IMR-90 (cell line): ENCODE results near the gene ADAM15. TPM values are rescaled to one million over a fixed set of nuclear protein-coding genes. Genes with fewer than 3 reads are reported as not detected.

ENCODE experiments used
- ATAC-seq: fragments of 200-7000 bp; cut with Tn5 transposase; 2 replicates; pipeline ENCODE4 v1.9.1; 2020; ENCODE audit warnings: low read depth, mild to moderate bottlenecking, moderate library complexity
- BruUV-seq: library from RNA; stranded (reverse); fragments of 400-500 nt; replicated peaks from 2 replicates; lab custom pipeline; 2021; lab: Mats Ljungman, UMichigan
- CTCF ChIA-PET: fragments of 300-600 bp; formaldehyde crosslinking; extraction: SDS; loops from one replicate; lab custom pipeline; 2021; ENCODE audit warnings: antibody characterized with exemption; lab: Yijun Ruan, JAX
- POLR2A ChIA-PET: fragments of 300-600 bp; sonication (Branson Sonifier 250); formaldehyde crosslinking; loops from one replicate; lab custom pipeline; 2022; ENCODE audit warnings: antibody characterized with exemption; ENCODE audit not compliant: unreplicated experiment; lab: Charles Lee
- DNase-seq: peaks from one replicate; pipeline ENCODE4 v3.0.0; 2013
- H2AFZ ChIP-seq: replicated peaks from 2 replicates; pipeline ENCODE3; 2013; ENCODE audit warnings: low read length, mild to moderate bottlenecking; ENCODE audit not compliant: poor library complexity
- H2AK5ac ChIP-seq: 2 replicates; pipeline ENCODE4 v1.6.1; 2013; ENCODE audit warnings: low read depth, low read length, inconsistent platforms
- H2AK9ac ChIP-seq: replicated peaks from 2 replicates; pipeline ENCODE3; 2013; ENCODE audit warnings: mild to moderate bottlenecking, low read depth, low read length, moderate library complexity; ENCODE audit not compliant: poor library complexity
- H2BK120ac ChIP-seq: 2 replicates; pipeline ENCODE4 v1.6.1; 2013; ENCODE audit warnings: low read depth, low read length, inconsistent platforms
- H2BK15ac ChIP-seq: 3 replicates; pipeline ENCODE4 v1.6.1; 2013; ENCODE audit warnings: low read depth, low read length, inconsistent platforms
- H2BK20ac ChIP-seq: 2 replicates; pipeline ENCODE4 v1.6.1; 2013; ENCODE audit warnings: low read depth, mild to moderate bottlenecking, inconsistent platforms, low read length, moderate library complexity
- H2BK5ac ChIP-seq: 2 replicates; pipeline ENCODE4 v1.6.1; 2013; ENCODE audit warnings: mild to moderate bottlenecking, low read depth, low read length, inconsistent platforms; ENCODE audit not compliant: poor library complexity, severe bottlenecking
- H3K14ac ChIP-seq: replicated peaks from 2 replicates; pipeline ENCODE4 v1.6.1; 2013; ENCODE audit warnings: low read depth, low read length, inconsistent platforms
- H3K18ac ChIP-seq: 2 replicates; pipeline ENCODE4 v1.6.1; 2013; ENCODE audit warnings: low read depth, low read length, control low read depth
- H3K23ac ChIP-seq: 2 replicates; pipeline ENCODE4 v1.6.1; 2013; ENCODE audit warnings: low read depth, low read length, inconsistent platforms
- H3K27ac ChIP-seq: 2 replicates; pipeline ENCODE4 v1.5.1; 2013; ENCODE audit warnings: mild to moderate bottlenecking, control low read depth, low read length; ENCODE audit not compliant: insufficient read depth
- H3K27me3 ChIP-seq: 2 replicates; pipeline ENCODE4 v1.6.1; 2013; ENCODE audit warnings: low read length; ENCODE audit not compliant: control insufficient read depth, insufficient read depth
- H3K36me3 ChIP-seq: 2 replicates; pipeline ENCODE4 v1.6.1; 2013; ENCODE audit warnings: low read length, mixed read lengths; ENCODE audit not compliant: control insufficient read depth, insufficient read depth
- H3K4ac ChIP-seq: 2 replicates; pipeline ENCODE4 v1.6.1; 2013; ENCODE audit warnings: low read depth, low read length, inconsistent platforms
- H3K4me1 ChIP-seq: 2 replicates; pipeline ENCODE4 v1.6.1; 2013; ENCODE audit warnings: low read length, mixed read lengths; ENCODE audit not compliant: control insufficient read depth, insufficient read depth
- H3K4me2 ChIP-seq: 2 replicates; pipeline ENCODE4 v1.6.1; 2013; ENCODE audit warnings: low read depth, mild to moderate bottlenecking, control low read depth, low read length, moderate library complexity
- H3K4me3 ChIP-seq: 2 replicates; pipeline ENCODE4 v1.5.1; 2013; ENCODE audit warnings: low read depth, mild to moderate bottlenecking, control low read depth, low read length, moderate library complexity; ENCODE audit not compliant: insufficient read depth
- H3K56ac ChIP-seq: 2 replicates; pipeline ENCODE4 v1.6.1; 2013; ENCODE audit warnings: low read length, inconsistent platforms; ENCODE audit not compliant: insufficient read depth; ENCODE audit errors: extremely low read depth
- H3K79me1 ChIP-seq, 2 experiments: 2 replicates each; pipeline ENCODE4 v1.6.1; 2013; ENCODE audit warnings: low read length in 2 of 2, inconsistent platforms in 1 of 2, low read depth in 1 of 2
- H3K9ac ChIP-seq: 2 replicates; pipeline ENCODE4 v1.6.1; 2013; ENCODE audit warnings: low read depth, low read length, control low read depth
- H3K9me1 ChIP-seq: 2 replicates; pipeline ENCODE4 v1.6.1; 2013; ENCODE audit warnings: low read length, inconsistent platforms; ENCODE audit not compliant: insufficient read depth
- H3K9me3 ChIP-seq: 2 replicates; pipeline ENCODE4 v1.6.1; 2013; ENCODE audit warnings: low read length; ENCODE audit not compliant: control insufficient read depth, insufficient read depth
- H4K20me1 ChIP-seq: 2 replicates; pipeline ENCODE4 v1.6.1; 2013; ENCODE audit warnings: low read length, inconsistent platforms; ENCODE audit not compliant: insufficient read depth
- H4K5ac ChIP-seq: 2 replicates; pipeline ENCODE4 v1.6.1; 2013; ENCODE audit warnings: mild to moderate bottlenecking, low read depth, low read length, control low read depth
- H4K8ac ChIP-seq, 2 experiments: 2 replicates each; pipeline ENCODE4 v1.6.1; 2013; ENCODE audit warnings: low read depth in 2 of 2, low read length in 2 of 2, control low read depth in 1 of 2, inconsistent platforms in 1 of 2
- H4K91ac ChIP-seq: 2 replicates; pipeline ENCODE4 v1.6.1; 2013; ENCODE audit warnings: low read depth, low read length, inconsistent platforms; ENCODE audit not compliant: insufficient read depth
- MAZ ChIP-seq: IDR thresholded peaks from 2 replicates; pipeline ENCODE4 v1.6.1; 2012; ENCODE audit warnings: low read depth, mild to moderate bottlenecking, low read length, improper control_type of control experiment, moderate library complexity, borderline replicate concordance
- WGBS, 2 experiments: methylation state at CpG; one replicate each; pipeline versions ENCODE4 v1.1.5 to v1.1.7; 2013; ENCODE audit warnings: missing lambda C conversion rate in 2 of 2; ENCODE audit not compliant: insufficient read length in 1 of 2; ENCODE audit errors: extremely low coverage in 2 of 2; 5-methylcytosine and 5-hydroxymethylcytosine counted together
- dilution Hi-C: fragments of 300-500 bp; cut with HindIII; formaldehyde crosslinking; loops from one replicate; pipeline ENCODE4 v1.14.3; 2018; ENCODE audit warnings: low sequenced_read_pairs; ENCODE audit not compliant: unreplicated experiment
- in situ Hi-C: fragments of 300-500 bp; cut with MboI; formaldehyde crosslinking; loops from 3 replicates; pipeline ENCODE4 v1.14.3; 2019; ENCODE audit warnings: low sequenced_read_pairs, inconsistent platforms, mixed read lengths
- intact Hi-C: fragments of 100-400 bp; cut with micrococcal nuclease; formaldehyde crosslinking; loops from 2 replicates; pipeline ENCODE4 v1.10.0; 2022
- polyA plus RNA-seq, 3 experiments: library from polyadenylated mRNA; depleted of rRNA; stranded (reverse); fragments of >200 nt; gene quantifications; 2 replicates each; pipeline ENCODE4 v1.2.3, GENCODE V29; 2012; ENCODE audit warnings: low replicate concordance in 1 of 3
- total RNA-seq: library from RNA; depleted of rRNA; stranded (reverse); fragments of >200 nt; gene quantifications from 2 replicates; pipeline ENCODE4 v1.2.3, GENCODE V29; 2012

The ADAM15 gene
- total and polyA plus RNA-seq, 2 of the 4 experiments (the other 2 are of a cell fraction), result 25.6 to 52.4 TPM

DNA sequence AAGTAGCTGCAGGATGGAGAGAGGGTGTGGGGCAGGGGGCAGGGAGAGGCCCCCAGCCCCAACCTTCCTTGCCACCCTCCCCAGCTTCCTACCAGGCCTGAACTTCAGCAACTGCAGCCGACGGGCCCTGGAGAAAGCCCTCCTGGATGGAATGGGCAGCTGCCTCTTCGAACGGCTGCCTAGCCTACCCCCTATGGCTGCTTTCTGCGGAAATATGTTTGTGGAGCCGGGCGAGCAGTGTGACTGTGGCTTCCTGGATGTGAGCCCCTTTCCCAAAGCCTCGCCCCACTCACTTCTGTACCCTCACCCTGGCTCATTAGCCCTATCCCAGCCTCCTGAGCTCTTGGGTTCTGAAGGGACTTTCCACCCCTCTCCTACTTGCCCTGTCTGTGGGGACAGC, 6.0 kb downstream of the ADAM15 start:
- H4K91ac ChIP-seq, result no peak overlapping the region
- in situ Hi-C loops (loop anchor here (10.0 kb wide), 1 partner anchor 102 kb away; the partner anchor contains the start of gene PBXIP1), dilution Hi-C loops (no loop called here), intact Hi-C loops (no loop called here)
- H3K9ac ChIP-seq, result no peak overlapping the region
- no peak overlapping the region for H3K18ac ChIP-seq
- no TSS peak for BruUV-seq
- no peak overlapping the region for H2AK5ac ChIP-seq
- H3K79me1 ChIP-seq, result peaks cover 0 to 8% of the 10 kb centered on the region in 2 experiments; a peak in 2 of 4 replicates
- no peaks in the 10 kb centered on the region for H3K9me3 ChIP-seq
- no peak overlapping the region for H3K14ac ChIP-seq
- H4K20me1 ChIP-seq, result peaks cover 9% of the 10 kb centered on the region
- H2BK20ac ChIP-seq, result no peak overlapping the region
- ATAC-seq, result no peak
- no peak overlapping the region for H2BK15ac ChIP-seq
- H4K5ac ChIP-seq, result no peak overlapping the region
- H2AK9ac ChIP-seq, result no peak overlapping the region
- H3K36me3 ChIP-seq, result peaks cover 15% of the 10 kb centered on the region
- ChIA-PET CTCF (interaction anchor here (1.3 kb wide), 1 partner anchor 12 kb away, joined by 5 read pairs; no protein-coding TSS in a partner anchor), POLR2A (no interaction called here)
- no peak overlapping the region for H2BK5ac ChIP-seq
- no peak overlapping the region for H3K56ac ChIP-seq
- peaks cover 4% of the 10 kb centered on the region; the same call in 1 of the 2 replicates for H3K4me1 ChIP-seq
- no peak for DNase-seq
- no peak overlapping the region for H3K23ac ChIP-seq
- WGBS, 2 experiments, result no CpG with 5 or more reads among the region's 8 CpGs
- no peak overlapping the region for H3K27ac ChIP-seq
- H2AFZ ChIP-seq, result no peak overlapping the region
- H3K27me3 ChIP-seq, result no peaks in the 10 kb centered on the region
- H3K4me3 ChIP-seq, result no peak overlapping the region
- TF ChIP-seq MAZ, result no peak
- H3K4me2 ChIP-seq, result no peak overlapping the region
- no peak overlapping the region for H4K8ac ChIP-seq
- no peak overlapping the region for H2BK120ac ChIP-seq
- H3K9me1 ChIP-seq, result no peaks in the 10 kb centered on the region
- no peak overlapping the region for H3K4ac ChIP-seq
